LNCAP (cell line): ENCODE measurements around the gene SEC24A.

Experiments used
- TF ChIP-seq, protein P1 (sequence below): fragments of 450-650 bp; IDR thresholded peaks from 2 replicates; pipeline ENCODE4 v1.5.1; 2017; ENCODE audit warnings: mild to moderate bottlenecking

Gene SEC24A

DNA sequence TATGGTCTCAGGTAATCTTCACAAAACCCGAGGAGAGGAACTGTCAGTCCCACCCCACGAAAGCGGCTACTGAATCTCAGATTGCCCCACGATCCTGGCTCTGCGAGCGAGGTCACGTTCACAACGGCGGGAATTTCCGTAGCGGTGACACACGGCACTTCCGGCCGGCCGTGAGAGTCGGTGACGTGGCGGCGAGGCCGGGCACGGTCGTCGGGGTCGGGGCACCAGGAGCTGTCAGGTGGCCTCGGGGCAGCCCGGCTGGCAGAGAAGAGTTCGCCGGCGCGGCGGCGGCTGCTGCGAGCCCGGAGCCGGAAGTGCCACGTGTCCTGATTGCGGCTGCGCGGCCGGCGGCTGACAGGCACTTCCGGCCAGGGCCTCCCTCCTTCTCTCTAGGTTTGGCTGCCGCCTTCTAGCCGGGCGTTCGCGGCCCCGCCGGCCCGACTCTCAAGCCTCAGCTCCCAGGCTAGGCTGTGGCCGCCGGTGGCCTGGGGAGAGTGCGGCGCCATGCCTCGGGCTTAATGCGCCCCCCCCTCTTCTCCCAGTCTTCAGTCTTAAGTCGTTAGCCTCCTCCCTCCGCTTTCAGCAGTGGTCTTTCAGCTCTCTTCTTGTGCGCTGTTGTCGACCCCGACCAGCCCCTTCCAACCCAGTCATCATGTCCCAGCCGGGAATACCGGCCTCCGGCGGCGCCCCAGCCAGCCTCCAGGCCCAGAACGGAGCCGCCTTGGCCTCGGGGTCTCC is at the start of gene SEC24A:
Gene SEC24A, plus strand, starts transcription at position 361 of the 738 bp plus-strand sequence. Its CDS starts 292 bp downstream, at position 653.
- TF ChIP-seq, protein P1, sequence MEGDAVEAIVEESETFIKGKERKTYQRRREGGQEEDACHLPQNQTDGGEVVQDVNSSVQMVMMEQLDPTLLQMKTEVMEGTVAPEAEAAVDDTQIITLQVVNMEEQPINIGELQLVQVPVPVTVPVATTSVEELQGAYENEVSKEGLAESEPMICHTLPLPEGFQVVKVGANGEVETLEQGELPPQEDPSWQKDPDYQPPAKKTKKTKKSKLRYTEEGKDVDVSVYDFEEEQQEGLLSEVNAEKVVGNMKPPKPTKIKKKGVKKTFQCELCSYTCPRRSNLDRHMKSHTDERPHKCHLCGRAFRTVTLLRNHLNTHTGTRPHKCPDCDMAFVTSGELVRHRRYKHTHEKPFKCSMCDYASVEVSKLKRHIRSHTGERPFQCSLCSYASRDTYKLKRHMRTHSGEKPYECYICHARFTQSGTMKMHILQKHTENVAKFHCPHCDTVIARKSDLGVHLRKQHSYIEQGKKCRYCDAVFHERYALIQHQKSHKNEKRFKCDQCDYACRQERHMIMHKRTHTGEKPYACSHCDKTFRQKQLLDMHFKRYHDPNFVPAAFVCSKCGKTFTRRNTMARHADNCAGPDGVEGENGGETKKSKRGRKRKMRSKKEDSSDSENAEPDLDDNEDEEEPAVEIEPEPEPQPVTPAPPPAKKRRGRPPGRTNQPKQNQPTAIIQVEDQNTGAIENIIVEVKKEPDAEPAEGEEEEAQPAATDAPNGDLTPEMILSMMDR = no peak

DNA sequence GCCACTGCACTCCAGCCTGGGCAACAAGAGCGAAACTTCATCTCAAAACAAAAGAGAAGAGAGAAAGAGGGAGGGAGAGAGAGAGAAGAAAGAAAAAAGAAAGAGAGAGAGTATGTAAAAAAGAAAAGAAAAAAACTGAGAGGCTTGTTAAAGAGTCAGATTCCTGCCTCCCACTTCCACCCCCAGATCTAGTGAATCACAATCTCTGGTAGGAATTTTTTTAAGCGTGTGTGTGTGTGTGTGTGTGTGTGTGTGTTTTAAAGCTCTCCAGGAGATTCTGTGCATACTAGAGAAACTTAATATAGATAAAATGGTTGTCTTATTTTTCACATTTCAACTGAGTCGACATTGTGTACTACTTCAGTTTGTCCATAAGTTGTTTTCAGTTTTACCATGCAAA is 48.0 kb upstream of the SEC24A start:
- TF ChIP-seq, protein P1 = no peak

DNA sequence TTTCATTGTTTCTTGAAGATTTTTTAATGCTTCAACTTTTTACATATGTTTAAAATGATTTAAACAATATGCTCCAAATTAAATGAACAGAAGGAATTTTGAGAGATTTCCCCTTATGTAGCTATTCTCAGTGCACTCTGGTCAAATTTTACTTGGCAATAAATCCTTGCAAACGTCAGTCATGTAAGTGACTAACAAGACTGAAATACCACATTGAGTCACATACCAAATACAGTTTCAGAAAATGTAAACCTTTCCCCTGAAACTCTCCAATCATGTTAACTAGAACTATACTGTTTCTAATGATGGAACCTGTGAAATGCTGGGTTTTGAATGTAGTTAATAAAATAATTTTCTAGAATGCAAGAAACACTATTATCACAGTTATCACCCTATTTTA is 45.5 kb upstream of the SEC24A start:
- TF ChIP-seq, protein P1 = no peak

DNA sequence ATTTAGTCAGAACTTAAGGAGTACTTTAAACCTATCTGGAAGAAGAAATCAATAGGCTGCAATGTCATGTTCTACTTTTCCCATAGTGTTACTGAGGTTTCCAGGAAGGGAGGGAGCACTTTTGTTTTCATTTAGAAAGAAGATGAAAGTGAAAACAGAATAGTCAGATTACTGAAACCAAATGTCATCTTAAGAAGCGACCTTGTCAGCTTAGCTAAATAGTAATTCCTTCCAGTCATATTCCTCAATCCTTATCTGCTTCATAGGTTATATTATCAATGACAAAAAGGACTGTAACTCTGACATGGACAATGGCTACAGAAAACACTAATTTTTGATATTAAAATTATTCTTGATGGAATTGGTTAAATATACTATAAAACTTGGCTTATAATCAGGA is 43.7 kb upstream of the SEC24A start:
- TF ChIP-seq, protein P1 = no peak

DNA sequence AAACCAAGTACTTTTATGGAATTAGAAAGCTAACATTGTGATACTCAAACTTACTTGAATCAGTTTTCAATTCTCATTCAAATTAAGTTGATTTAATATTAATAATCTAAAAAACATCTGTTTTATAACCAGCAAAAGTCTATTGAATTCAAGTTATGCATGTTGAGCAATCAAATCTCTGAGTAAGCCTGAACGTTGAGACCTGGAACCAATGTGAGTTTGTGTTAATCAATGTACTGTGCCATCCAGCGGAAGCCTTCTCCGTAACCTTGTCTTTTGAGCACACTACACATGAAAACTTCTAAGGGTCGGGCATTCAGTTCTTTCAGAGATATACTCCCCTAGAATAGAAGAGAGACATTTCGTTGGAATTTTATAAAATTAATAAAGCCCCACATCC is 41.9 kb upstream of the SEC24A start:
- TF ChIP-seq, protein P1 = no peak

DNA sequence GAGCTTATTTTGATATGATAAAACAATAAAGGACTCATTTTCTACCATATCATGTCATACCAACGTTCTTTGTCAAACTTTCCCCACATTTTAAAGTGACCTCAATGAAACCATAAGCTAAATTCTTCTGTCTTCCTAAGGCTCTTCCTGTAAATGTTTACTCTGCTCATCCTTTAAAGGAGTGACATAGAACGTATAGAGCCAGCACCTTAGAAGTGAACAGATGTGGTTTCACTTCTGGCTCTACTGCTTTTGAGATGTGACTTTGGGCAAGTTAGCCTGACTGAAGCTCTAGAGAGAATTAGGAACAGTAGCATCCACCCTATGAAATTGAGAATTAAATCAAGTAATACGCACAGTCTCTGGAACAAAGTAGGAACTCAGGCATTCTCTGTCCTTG is 40.0 kb upstream of the SEC24A start:
- TF ChIP-seq, protein P1 = no peak

DNA sequence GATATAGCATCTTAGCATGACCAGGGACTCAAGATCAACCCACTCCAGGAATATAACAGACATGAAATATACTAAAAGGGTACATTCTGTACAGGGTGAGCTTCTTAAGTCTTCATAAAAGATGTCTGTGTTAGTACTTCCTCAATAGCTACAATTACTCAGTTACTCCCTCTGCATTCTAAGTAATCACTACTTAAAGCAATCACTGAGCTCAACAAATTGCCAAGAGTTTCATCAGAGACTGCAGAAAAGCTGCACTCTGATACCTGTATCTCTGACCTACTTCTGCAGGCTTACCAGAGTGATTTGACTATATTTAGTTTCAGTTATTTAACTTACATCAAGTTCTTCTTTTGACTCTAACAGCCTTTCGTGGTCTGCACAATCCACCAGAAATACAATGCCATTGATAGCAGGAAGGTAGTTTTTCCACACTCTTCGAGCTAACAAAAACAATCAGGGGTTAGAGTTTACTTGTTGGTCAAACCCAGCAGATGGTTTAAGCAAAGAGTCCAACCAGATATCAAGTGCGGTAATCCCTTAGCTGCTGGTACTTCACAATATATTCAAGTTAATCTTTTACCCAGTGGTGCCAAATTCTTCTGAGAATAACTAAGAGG is 39.2 kb upstream of the SEC24A start:
- TF ChIP-seq, protein P1 = no peak
